ENCODE data around the gene DRD3.

The DRD3 gene
- total RNA-seq: 0 to 0.20 reads per million in 2 donors

GRCh38 chr3:114178770-114179368 is at the start of gene DRD3:
Gene DRD3 (minus strand): TSS chr3:114179052. CDS start chr3:114171992, 7,060 bp downstream.
- DNase-seq: peak in 1 of 5 experiments; percentile 43

DNA sequence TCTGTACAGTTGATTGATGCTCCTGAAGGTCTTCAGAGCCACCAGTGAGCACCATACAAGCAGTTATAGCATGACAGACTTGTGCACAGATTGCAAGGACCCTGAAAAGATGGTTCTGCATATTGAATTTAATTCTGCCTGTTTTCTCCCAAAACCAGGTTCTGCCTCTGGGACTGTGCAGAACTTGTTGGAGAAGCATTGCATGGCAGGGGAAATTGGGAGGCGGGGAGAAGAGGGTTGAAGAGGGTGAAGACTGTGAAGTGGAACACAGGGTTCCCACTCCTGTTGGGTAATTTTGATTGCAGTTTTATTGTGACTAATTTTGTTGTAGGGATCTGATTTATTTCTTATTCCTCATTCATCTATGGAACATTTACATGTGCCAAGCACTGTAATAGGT is 48.2 kb upstream of the DRD3 start:
- DNase-seq: no peak

- peak in 1 of 5 experiments; percentile 59 for DNase-seq
Observed at GRCh38 chr3:114226313-114226712, 47.5 kb upstream of the DRD3 start.

- peak in 2 of 5 experiments; percentile 59 to 91 for DNase-seq
Observed at GRCh38 chr3:114223143-114223542, 44.3 kb upstream of the DRD3 start.

DNA sequence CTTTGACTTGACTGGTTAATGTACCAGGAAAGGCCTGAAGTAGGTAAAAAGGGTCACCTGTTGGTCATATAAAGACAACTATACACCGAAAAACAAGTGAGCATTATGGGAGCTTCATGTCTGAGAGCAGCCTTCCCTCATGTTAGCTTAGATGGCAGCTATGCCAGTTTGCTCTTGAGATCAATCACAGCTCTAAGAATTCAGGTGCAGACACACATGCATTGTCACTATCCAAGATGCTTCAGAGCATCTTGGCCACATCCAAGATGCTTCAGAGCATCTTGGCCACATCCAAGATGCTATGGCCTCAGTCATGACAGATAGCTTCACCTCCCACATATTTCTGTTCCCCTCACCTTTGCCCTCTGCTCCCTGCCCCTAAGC is 43.0 kb upstream of the DRD3 start:
- peak in 1 of 5 experiments; percentile 87 for DNase-seq

GRCh38 chr3:114221165-114221880 is 42.5 kb upstream of the DRD3 start:
- DNase-seq: peak in 4 of 5 experiments; percentile 18 to 95 (median 50)

- no peak for DNase-seq
Observed at GRCh38 chr3:114219741-114220140, 40.9 kb upstream of the DRD3 start.

DNA sequence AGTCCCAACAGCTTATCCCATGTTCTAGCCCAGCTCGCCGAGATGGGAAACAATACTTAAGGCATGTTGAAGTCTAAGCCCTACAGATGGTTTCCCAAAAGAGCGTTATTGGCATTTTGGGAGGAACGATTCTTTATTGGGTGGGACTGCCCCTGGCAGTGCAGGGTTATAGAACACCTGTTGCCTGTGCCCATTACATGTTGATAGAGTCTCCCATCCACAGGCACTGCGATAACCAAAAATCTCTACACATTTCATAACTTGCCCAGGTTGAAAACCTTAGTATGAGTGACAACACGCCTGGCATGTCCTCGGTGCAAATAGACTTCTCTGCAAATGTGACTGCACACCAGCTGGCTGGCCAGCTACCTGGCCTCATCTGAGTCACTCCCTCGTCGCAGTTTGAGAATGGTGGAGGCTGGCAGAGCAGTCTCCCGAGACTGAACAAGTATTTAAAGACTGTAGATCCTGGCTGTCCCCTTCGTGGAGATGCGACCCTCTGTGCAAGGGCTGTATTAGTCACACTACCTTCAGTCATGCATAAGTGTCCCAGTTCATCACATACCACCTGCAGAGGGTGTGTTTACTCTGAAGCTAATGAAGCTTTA is 39.8 kb upstream of the DRD3 start:
- DNase-seq: peak in 1 of 5 experiments; percentile 69

GRCh38 chr3:114218006-114218405 is 39.2 kb upstream of the DRD3 start:
- DNase-seq: peak in 1 of 5 experiments; percentile 51

DNA sequence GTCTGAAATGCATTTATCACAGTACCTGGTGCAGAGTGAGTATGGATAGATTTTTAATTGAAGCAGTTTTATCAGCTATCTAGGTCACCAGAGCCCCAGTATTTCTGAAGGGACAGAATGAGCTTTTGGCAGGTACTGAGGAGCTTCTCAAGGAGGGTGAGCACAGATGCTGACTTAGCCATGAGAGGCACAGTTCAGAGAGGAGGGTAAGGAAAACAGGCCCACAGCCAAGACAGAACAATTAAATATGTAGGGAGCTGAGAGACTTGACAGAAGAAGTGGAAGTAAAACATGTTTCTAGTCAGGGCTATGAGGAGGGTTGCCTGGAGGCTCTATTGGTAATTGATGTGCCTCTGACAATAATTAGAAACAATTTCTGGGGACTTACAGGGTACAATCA is 38.4 kb upstream of the DRD3 start:
- no peak for DNase-seq

DNA sequence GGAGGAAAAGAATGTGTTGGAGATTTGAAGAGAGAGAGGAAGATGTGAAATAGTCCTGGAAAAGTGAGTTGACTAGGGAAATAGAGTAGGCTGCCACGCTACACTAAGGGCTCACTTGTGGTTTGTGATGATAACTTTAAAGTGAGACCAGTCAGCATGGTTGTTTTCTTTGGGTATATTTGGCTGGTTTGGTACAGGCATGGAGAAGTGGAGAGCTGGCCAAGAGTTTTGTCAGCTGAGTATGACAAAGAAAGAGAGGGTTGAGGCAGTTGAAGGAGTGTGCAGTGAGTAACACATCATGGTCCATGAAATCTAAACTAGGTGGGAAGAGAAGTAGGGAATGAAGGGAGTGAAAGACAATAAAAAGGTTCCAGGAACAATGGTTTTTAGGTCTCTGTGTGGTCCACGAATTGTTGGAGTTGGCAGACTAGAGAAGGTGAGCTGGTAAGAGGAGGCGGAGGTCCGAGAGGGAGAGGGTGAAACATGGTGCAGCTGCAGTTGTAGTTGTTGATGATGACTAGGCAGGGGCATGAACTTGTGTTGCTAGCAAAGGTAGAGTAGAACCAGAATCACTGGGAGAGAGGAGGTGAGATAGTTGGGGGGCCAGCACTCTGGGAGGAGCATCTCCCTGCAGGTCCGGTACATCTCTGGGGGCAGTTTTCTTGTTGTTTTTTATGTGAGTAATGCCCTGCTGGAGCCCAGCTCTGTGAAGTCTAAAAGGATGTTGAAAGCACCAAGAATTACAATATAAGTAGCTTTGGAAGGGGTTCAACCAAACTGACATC is 37.5 kb upstream of the DRD3 start:
- peak in 1 of 5 experiments; percentile 49 for DNase-seq

DNA sequence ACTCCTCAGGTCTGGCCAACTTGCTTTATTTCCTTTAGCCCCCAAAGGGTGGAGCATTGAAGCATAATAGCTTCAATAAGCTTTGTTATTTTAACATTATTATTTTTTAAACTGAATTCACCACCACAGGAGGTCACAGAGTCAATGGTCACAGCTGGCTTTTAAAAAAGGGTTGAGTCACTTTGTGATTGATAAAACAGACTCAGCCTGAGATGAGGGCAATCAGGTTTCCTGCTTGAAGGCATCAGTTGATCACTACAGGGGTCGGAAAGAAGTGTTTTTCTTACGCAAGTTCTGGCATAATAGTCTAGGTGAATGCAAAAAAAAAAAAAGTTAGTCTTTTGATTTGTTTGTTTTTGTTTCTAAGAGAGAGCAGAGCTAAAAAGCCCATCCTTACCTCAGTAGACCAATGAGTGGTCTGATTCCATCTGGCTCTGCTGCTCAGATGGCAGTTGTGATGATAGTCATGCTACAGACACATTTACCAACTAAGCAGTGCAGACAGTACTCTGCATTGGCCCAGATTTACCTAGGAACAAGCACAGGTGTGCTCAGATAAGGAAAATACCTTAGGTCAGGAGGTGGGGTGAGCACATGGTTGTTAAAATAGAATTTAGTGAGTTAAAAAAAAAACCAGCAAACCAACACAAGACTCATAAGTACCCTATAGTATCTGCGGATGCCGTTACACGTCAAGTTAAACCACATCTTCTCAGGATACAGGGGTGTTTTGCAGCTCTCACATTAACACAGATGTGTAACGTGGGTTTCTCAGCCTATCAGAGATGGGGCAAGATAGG is 35.9 kb upstream of the DRD3 start:
- peak in 2 of 5 experiments; percentile 83 to 99 for DNase-seq

DNA sequence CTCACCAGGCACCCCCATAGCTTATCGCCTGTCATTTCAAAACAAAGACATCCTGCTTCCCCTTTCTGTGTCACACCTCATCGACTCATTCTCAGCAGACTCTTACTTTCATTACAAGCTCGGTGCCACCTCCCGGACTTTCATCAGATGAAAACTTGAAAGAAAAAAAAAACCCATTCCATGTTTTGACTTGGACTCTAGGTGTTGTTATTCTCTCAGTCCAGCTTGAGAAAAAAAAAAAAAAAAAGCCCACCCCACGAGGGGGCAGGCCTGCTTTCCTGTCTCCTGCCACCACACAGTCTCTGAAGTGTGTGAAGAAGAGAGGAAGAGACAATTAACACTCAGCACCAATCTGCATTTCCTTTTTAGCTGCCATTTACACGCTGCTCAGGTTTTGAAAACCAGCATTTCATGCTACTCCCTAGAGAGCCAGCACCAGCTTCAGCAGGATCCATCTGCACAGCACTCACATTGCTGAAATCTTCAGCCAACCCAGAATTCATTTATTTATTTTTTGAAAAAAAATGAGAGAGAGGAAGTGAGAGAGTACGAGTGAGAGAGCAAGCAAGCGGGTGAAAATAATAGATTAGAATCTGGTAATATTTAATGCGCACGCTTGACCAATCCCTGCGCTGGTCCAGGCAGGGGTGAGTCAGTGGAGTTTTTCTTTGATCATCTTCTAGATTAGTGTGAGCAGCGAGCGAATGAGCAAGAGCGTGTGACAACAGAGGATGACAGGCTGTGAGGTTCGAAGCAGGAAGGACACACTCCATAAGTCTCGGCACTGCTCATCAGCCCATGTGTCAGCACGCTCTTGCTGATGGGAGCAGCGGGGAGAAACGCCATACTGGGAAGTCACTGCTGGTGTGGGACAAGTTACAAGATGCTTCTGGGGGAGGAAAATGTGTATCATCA is 35.0 kb upstream of the DRD3 start:
- DNase-seq: peak in 4 of 5 experiments; percentile 55 to 96 (median 70)

DNA sequence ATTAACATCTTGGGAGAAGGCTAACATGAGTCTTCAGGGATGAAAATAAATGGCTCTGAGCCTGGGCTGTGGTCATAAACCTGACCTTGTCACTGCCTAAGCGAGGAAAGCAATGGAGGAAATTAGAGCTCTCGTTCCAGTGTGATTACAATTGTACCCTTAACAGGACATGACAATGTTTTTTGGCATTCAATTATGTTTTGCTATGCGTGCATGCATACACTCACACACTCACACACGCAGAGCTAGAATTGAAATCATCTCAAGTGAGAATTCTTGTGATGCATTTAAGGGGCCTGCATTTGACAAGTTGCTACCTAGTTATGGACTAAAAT is 34.4 kb upstream of the DRD3 start:
- no peak for DNase-seq

- DNase-seq: no peak
Observed at GRCh38 chr3:114212646-114213045, 33.8 kb upstream of the DRD3 start.

DNA sequence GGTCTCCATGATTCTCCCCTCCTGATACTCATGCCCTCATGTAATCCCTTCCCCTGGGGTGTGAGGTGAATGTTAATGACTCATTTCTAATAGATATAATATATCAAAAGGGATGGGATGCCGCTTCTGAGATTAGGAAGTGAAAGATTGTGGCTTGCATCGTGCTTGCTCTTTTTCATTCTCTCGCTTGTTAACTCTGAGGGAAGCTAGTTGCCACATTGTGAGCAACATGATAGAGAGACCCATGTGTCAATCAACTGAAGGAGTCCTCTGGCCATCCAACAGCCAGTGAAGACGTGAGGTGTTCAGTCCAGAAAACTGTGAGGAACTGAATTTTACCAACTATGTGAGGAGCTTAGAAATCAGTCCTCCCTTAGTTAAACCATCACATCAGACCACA is 28.9 kb upstream of the DRD3 start:
- DNase-seq: peak in 1 of 5 experiments; percentile 51

- no peak for DNase-seq
Observed at GRCh38 chr3:114206342-114206741, 27.5 kb upstream of the DRD3 start.

- DNase-seq: no peak
Observed at GRCh38 chr3:114205541-114205940, 26.7 kb upstream of the DRD3 start.

GRCh38 chr3:114194750-114195149 is 15.9 kb upstream of the DRD3 start:
- DNase-seq: no peak

DNA sequence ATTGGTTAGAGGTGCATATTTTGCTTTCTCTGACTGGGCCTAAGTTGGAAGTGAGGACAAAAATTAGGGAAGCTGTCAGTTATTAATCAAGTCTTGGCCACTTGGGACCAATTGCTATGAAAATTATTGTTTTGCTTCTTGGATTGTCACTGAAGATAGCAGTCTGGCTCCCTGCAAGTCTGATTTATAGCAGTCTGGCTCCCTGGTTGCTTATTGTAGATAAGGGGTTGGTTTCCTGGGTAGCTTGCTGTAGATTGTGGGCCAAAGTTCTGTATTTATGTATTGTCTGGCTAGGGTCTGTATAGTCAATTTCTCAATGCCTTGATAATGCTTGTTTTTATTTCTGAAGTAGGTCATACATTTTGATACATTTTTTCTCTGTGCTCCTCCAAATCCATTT is 13.3 kb upstream of the DRD3 start:
- no peak for DNase-seq

- DNase-seq: no peak
Observed at GRCh38 chr3:114186501-114186900, 7.6 kb upstream of the DRD3 start.

Measured in T-helper 2 cell (primary cell).